Adrenal gland (tissue), 5 donors: Measurements from ENCODE around the gene ENO4.

Source experiments
- POLR2A ChIP-seq, 2 donors: fragments of 450-650 bp; IDR thresholded peaks; one replicate each; pipeline ENCODE4 v1.6.1; 2017; ENCODE audit warnings: antibody characterized with exemption in 2 of 2, mild to moderate bottlenecking in 2 of 2, moderate library complexity in 1 of 2
- TF ChIP-seq, protein P1 (sequence below), 6 experiments: fragments of 450-650 bp in 4 of 6; fragments of 200-600 bp in 2 of 6; sonication (generic) in 1 of 6; IDR thresholded peaks; 1 replicate in 5 of 6; 2 replicates in 1 of 6; pipeline versions ENCODE4 v1.5.1 to v1.8.0; 2016 to 2021; ENCODE audit warnings: antibody characterized with exemption in 6 of 6, mild to moderate bottlenecking in 2 of 6, moderate library complexity in 1 of 6
- donor health status: DM: no; HTN: no; CAD: no.

DNA sequence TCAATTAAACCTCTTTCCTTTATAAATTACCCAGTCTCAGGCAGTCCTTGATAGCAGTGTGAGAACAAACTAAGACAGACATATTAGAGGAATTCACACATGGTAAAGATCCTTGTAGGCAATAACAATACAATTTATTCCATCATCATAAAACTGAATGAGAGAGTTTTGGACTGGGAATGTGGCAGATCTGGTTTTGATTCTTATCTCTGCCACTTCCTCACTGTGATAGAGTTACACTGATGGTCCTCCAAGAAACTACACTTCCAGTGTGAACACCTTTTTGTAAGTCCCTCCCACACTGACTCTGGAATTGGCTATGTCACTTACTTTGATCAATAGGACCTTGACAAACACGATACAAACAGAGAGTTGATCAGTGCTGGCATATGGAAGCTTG is 2.9 kb downstream of the ENO4 start:
- TF ChIP-seq POLR2A (IDR thresholded peaks at IDR 0.05) = no peak
- TF ChIP-seq, protein P1, sequence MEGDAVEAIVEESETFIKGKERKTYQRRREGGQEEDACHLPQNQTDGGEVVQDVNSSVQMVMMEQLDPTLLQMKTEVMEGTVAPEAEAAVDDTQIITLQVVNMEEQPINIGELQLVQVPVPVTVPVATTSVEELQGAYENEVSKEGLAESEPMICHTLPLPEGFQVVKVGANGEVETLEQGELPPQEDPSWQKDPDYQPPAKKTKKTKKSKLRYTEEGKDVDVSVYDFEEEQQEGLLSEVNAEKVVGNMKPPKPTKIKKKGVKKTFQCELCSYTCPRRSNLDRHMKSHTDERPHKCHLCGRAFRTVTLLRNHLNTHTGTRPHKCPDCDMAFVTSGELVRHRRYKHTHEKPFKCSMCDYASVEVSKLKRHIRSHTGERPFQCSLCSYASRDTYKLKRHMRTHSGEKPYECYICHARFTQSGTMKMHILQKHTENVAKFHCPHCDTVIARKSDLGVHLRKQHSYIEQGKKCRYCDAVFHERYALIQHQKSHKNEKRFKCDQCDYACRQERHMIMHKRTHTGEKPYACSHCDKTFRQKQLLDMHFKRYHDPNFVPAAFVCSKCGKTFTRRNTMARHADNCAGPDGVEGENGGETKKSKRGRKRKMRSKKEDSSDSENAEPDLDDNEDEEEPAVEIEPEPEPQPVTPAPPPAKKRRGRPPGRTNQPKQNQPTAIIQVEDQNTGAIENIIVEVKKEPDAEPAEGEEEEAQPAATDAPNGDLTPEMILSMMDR (IDR thresholded peaks at IDR 0.05) = no peak
